ENCODE measurements around the gene MN1. TPM values are rescaled to one million over a fixed set of nuclear protein-coding genes. Genes with fewer than 3 reads are reported as not detected.

MN1 gene
- total RNA-seq, 1 donor = 6.2 TPM

DNA sequence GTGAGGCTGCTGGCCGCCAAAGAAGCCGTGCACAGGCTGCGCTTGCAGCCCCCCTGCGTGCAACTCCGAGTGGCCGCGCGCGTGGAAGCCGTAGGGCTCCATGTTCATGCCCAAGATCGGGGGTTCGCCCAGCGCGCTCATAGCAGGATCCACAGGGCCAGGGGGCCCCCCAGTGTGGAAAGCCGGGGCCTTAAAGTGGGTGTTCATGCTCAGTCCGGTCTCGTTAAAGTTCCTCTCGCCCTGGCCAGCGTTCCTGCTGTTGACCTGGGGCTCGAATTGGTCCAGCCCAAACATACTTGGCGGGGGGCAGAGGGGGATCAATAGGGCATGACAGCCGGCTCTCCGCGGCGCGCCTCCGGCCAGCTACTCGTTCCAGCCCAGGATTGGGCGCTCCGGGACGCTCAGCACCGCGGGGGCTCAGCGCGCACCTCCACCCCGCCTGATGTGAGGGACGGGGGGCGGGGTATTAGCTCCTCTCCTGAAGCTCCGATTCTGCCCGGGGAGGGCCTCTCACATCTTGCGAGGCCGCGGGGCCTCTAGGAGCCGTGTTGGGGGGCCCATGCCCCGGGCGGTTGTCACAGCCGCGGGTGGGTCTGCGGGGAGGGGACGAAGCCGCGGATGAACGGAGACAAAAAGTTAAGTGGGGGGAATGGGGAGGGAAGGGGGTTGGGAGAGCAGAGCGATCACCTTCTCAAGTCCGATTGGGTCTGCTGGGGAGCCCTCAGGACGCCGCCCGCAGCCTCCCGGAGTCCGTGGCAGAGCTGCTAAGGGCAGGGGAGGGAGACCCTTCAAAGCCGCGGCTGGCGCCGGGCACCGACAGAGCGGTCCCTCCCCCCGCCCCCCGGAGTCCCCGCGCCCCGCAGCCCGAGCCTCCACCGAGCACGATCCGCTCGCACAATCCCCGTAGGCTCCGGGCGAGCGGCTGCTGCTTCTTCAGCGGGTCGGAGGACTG, 1.0 kb downstream of the MN1 start:
- Histone ChIP-seq H3K27ac (ENCODE audit: low read depth, low read length) (no peak overlapping the region), H4K20me1 (ENCODE audit: insufficient read depth, low read length) (no peaks in the 10 kb centered on the region), H3K79me2 (ENCODE audit: insufficient read depth, low read length) (no peaks in the 10 kb centered on the region), H3K9me3 (ENCODE audit: low read depth, low read length) (no peaks in the 10 kb centered on the region), H3K4me3 (ENCODE audit: insufficient read depth, low read length) (peak overlapping the region; percentile 74), H3K36me3 (ENCODE audit: insufficient read depth, low read length) (no peaks in the 10 kb centered on the region), H3K4me2 (ENCODE audit: insufficient read depth, low read length) (peak overlapping the region; percentile 81), H3K27me3 (ENCODE audit: insufficient read depth, low read length) (peaks cover 19% of the 10 kb centered on the region), H3K4me1 (ENCODE audit: insufficient read depth, low read length) (no peaks in the 10 kb centered on the region), H2AFZ (ENCODE audit: low read length) (peak overlapping the region; percentile 59)
- no peak for DNase-seq (ENCODE audit: insufficient read length, low spot score, missing footprints)
- TF ChIP-seq, protein P1, sequence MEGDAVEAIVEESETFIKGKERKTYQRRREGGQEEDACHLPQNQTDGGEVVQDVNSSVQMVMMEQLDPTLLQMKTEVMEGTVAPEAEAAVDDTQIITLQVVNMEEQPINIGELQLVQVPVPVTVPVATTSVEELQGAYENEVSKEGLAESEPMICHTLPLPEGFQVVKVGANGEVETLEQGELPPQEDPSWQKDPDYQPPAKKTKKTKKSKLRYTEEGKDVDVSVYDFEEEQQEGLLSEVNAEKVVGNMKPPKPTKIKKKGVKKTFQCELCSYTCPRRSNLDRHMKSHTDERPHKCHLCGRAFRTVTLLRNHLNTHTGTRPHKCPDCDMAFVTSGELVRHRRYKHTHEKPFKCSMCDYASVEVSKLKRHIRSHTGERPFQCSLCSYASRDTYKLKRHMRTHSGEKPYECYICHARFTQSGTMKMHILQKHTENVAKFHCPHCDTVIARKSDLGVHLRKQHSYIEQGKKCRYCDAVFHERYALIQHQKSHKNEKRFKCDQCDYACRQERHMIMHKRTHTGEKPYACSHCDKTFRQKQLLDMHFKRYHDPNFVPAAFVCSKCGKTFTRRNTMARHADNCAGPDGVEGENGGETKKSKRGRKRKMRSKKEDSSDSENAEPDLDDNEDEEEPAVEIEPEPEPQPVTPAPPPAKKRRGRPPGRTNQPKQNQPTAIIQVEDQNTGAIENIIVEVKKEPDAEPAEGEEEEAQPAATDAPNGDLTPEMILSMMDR (IDR thresholded peaks at IDR 0.05; ENCODE audit: extremely low read depth, low read depth, low read length) = no peak

DNA sequence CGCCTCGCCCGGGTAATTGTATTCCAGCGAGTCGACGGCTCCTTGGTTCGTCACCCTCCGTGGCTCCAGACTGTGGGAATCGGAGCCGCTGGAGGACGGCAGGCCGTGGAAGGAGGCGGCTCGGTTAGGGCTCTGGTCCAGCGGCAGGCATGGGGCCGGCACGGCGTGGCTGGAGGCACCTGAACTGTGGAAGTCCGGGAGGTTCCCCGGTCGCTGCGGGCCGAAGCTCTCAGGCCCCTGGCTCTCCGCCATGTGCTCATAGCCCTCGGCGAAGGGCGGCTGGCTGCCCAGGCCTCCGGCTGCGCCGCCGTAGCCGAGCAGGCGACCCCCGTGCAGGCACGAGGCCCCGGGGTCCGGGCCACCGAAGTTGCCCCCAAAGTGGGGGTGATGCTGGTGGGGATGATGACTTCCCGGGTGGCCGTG, 1.7 kb downstream of the MN1 start:
- peak; percentile 93 for DNase-seq (ENCODE audit: insufficient read length, low spot score, missing footprints)
- H3K4me3 ChIP-seq (ENCODE audit: insufficient read depth, low read length) = peak overlapping the region; percentile 74
- TF ChIP-seq, protein P1 (IDR thresholded peaks at IDR 0.05; ENCODE audit: extremely low read depth, low read depth, low read length) = no peak
- no peak overlapping the region for H2AFZ ChIP-seq (ENCODE audit: low read length)
- no peaks in the 10 kb centered on the region for H4K20me1 ChIP-seq (ENCODE audit: insufficient read depth, low read length)
- no peaks in the 10 kb centered on the region for H3K4me1 ChIP-seq (ENCODE audit: insufficient read depth, low read length)
- no peaks in the 10 kb centered on the region for H3K36me3 ChIP-seq (ENCODE audit: insufficient read depth, low read length)
- no peaks in the 10 kb centered on the region for H3K9me3 ChIP-seq (ENCODE audit: low read depth, low read length)
- H3K27ac ChIP-seq (ENCODE audit: low read depth, low read length) = no peak overlapping the region
- H3K79me2 ChIP-seq (ENCODE audit: insufficient read depth, low read length) = no peaks in the 10 kb centered on the region
- H3K4me2 ChIP-seq (ENCODE audit: insufficient read depth, low read length) = peak overlapping the region; percentile 81
- H3K27me3 ChIP-seq (ENCODE audit: insufficient read depth, low read length) = peaks cover 19% of the 10 kb centered on the region

DNA sequence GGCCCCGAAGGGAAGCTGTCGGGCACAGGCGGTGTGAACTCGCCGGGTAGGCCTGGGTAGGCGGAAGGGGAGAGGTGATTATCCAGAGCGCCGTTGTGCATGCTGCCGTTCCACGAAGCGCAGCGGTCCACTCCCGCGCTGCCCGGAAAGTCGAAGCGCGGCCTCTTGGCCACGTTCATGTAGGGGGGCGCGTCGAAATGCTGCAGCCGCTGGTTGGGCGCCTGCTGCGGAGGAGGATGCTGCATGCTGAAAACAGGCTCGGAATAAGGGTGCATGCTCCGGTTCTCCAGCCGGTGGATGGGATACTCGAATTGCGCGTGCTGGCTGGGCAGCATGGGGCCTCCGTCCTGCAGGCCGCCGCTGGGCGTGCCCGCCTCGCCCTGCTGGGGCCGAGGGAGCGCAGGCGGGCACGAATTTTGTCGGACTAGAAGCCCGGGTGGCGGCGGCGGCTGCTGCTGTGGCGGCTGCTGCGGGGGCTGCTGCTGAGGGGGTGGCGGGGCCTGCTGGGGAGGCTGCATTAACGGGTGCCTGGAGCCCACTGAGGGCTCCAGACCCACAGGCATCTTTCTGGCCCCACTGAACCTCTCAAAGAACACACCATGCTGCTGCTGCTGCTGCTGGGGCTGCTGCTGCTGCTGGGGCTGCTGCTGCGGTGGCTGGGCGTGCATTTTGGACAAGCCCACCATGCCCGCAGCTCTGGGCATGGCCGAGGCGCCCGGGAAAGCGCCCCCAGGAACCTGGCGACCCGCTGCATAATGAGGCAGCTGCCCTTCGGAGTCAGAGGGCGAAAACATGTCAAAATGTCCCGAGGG, 2.3 kb downstream of the MN1 start:
- peak overlapping the region; percentile 81 for H3K4me2 ChIP-seq (ENCODE audit: insufficient read depth, low read length)
- H4K20me1 ChIP-seq (ENCODE audit: insufficient read depth, low read length) = no peaks in the 10 kb centered on the region
- no peaks in the 10 kb centered on the region for H3K36me3 ChIP-seq (ENCODE audit: insufficient read depth, low read length)
- TF ChIP-seq, protein P1 (IDR thresholded peaks at IDR 0.05; ENCODE audit: extremely low read depth, low read depth, low read length) = no peak
- no peak overlapping the region for H3K27ac ChIP-seq (ENCODE audit: low read depth, low read length)
- no peak for DNase-seq (ENCODE audit: insufficient read length, low spot score, missing footprints)
- H3K9me3 ChIP-seq (ENCODE audit: low read depth, low read length) = no peaks in the 10 kb centered on the region
- peaks cover 19% of the 10 kb centered on the region for H3K27me3 ChIP-seq (ENCODE audit: insufficient read depth, low read length)
- no peaks in the 10 kb centered on the region for H3K79me2 ChIP-seq (ENCODE audit: insufficient read depth, low read length)
- no peak overlapping the region for H3K4me3 ChIP-seq (ENCODE audit: insufficient read depth, low read length)
- H3K4me1 ChIP-seq (ENCODE audit: insufficient read depth, low read length) = no peaks in the 10 kb centered on the region
- no peak overlapping the region for H2AFZ ChIP-seq (ENCODE audit: low read length)

Measured in osteoblast (primary cell).